Activated CD8-positive, alpha-beta memory T cell treated with anti-CD3 and anti-CD28 coated beads, Interleukin-2, amount 50 U/mL, for 24 hours (primary cell): ENCODE data around the gene ATG9A.
"Not testable (repeated sequence)": the region's sequence is repeated elsewhere in the genome, so short reads cannot be mapped to it uniquely, and the experiment has no call there.

Source experiments
- DNase-seq: peaks from one replicate; pipeline ENCODE4 v3.0.0-alpha.2; 2020; ENCODE audit errors: extremely low read depth

The ATG9A gene

DNA sequence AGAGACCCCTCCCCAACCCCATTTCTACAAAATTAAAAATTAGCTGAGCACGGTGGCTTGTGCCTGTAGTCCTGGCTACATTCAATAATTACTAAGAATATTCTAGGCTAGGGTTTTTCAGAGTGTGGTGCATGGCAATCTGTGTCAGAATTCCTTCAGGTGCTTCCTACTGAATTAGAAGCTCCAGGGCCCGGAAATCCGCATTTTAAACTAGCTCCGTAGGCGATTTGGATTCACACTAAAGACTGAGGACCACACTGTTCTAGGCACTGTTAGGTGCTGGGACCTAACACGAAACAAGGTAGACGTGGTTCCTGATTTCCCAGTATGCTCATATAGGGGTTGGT is 23.5 kb downstream of the ATG9A start:
- no peak for DNase-seq

- no peak for DNase-seq
These were observed 24.3 kb downstream of the ATG9A start for GRCh38 chr2:219205165-219205538.

DNA sequence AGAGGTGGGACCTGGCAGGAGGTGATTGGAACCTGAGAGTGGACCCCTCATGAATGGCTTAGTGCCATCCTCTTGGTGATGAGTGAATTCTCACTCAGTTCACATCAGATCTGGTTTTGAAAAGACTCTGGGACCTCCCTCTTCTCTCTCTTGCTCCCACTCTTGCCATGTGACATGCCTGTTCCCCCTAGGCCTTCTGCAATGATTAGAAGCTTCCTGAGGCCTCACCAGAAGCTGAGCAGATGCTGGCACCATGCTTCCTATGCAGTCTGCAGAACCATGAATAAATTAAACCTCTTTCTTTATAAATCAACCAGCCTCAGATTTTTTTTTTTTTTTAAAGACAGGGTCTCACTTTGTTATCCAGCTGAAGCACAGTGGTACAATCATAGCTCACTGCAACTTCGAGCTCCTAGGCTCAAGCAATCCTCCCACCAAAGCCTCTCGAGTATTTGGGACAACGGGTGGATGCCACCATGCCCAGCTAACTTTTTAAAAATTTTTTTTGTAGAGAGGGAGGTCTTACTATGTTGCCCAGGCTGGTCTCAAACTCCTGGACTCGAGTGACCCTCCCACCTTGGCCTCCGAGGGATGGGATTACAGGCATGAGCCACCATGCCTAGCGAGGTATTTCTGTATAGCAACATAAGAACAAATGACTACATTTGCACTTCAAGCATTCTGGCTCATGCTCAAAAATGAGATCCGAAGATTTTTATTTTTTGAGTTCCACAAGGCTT is 24.8 kb downstream of the ATG9A start:
- DNase-seq = no peak

- DNase-seq = not testable (repeated sequence)
These were observed 28.1 kb downstream of the ATG9A start for GRCh38 chr2:219201331-219201730.

- DNase-seq = not testable (repeated sequence)
These were observed 28.7 kb downstream of the ATG9A start for GRCh38 chr2:219200502-219201326.

DNA sequence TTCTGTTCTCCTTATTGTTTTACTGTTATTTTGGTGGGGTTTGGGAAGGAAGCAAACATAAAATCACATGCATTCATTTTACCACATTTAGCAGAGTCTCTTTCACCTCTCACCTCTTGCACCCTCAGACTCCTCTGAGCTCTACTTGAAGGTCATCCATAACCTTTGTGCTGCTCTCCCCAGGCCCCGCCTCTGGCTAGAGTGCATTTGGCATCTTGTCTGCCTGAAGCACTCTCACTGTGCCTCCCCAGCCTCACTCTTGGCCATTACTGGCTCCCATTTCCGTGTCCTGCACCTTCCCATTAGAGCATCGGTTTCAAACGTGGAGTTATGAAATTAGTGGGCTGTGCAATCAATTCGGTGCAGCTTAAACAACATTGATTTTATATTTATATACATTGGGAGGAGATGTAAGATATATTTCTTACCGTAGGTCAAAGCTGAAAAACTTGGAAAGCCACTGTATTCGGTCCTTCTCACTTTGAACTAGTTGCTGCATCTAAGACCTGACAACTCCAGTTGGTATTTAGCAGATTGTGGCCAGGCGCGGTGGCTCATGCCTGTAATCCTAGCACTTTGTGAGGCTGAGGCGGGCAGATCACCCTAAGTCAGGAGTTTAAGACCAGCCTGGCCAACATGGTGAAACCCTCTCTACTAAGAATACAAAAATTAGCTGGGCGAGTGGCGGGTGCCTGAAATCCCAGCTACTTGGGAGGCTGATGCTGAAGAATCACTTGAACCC is 29.8 kb downstream of the ATG9A start:
- no peak for DNase-seq

GRCh38 chr2:219198974-219199373 is 30.5 kb downstream of the ATG9A start:
- DNase-seq = no peak

GRCh38 chr2:219197388-219197787 is 32.0 kb downstream of the ATG9A start:
- no peak for DNase-seq

- DNase-seq = no peak
These were observed 42.5 kb downstream of the ATG9A start for GRCh38 chr2:219186754-219187456.

GRCh38 chr2:219184121-219184520 is 45.3 kb downstream of the ATG9A start:
- no peak for DNase-seq

DNA sequence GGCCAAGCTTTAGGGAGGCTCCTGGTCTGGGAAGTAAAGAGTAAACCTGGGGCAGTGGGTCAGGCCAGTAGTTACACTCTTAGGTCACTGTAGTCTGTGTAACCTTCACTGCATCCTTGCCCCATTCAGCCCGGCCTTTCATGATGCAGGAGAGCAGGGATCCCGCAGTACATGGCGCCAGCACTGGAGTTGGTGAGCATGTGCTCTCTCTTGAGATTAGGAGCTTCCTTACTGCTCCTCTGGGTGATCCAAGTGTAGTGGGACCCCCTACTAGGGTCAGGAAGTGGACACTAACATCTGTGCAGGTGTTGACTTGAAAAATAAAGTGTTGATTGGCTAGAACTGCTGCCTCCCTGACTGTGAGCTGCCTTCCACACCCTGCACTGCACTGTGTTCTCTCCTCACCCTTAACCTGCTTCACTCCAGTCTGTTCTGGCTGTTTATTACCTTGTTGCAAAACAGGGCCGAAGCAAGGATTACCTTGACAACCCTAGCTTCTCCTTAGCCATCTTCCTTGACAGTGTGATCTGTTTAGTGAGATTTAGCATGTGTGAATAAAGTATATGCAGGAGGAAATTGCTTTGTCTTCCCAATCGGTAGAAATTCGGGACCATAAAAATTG is 46.2 kb downstream of the ATG9A start:
- DNase-seq = no peak

GRCh38 chr2:219182331-219183150 is 46.9 kb downstream of the ATG9A start:
- no peak for DNase-seq

- no peak for DNase-seq
These were observed 47.9 kb downstream of the ATG9A start for GRCh38 chr2:219181531-219181930.

DNA sequence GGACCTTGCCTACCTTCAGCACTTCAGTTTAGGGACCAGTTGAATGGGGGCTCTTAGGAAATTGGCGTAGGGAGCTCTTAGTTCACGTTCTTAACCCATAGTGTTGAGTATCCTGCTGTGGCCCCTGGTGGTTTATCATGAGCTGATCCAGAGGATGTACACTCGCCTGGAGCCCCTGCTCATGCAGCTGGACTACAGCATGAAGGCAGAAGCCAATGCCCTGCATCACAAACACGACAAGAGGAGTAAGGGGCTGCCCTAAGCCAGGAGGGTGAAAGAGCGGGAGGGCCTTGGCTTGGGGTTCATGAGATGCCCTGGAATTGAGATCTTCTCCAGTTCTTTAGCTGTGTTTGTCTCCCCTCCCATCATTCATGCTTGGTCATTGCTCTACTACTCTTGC is 48.5 kb downstream of the ATG9A start:
- no peak for DNase-seq

GRCh38 chr2:219179601-219180465 is 49.6 kb downstream of the ATG9A start:
- DNase-seq = no peak

DNA sequence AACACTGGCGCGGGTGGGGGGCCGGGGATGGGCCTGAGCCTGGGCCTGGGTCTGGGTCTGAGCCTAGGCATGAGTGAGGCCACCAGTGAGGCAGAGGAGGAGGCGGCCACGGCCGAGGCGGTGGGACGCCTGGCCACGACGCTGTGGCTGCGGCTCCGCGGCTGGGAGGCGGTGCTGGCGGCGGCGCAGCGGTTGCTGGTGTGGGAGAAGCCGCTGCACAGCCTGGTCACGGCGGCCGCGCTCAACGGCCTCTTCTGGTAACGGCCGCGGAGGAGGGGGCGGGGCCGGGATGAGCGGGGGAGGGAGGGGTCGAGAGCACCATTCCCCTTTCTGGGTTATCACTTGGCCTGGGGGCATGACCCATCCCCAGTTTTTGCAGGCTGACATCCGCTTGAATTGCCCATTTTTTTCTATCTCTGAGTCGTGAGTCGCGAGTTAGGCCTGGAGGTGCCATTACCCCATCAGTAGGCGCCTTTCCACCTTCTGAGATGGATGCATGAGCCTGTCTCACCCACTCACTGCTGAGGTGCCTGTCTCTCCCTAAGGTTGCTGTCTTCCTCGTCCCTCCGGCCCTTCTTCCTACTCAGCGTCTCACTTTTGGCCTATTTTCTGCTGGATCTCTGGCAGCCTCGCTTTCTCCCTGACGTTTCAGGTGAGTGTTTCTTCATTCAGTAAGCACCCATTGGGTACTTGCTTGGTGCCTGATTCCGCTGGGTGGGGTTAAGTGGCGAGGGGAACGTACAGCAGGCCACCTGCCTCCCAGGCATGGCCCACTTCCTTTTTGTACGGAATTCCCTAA is 50.9 kb downstream of the ATG9A start:
- DNase-seq = no peak

GRCh38 chr2:219177552-219178376 is 51.7 kb downstream of the ATG9A start, which contains the start of gene RETREG2:
Gene RETREG2, plus strand, starts transcription at chr2:219178275. Its CDS starts 78 bp downstream, at chr2:219178353.
- DNase-seq = peak; percentile 44
